Activated T-helper 1 cell treated with Interleukin-2 at 50 U/mL for 16 hours (primary cell): Measurements from ENCODE around the gene MDFIC2.
"Not testable (repeated sequence)": the region's sequence is repeated elsewhere in the genome, so short reads cannot be mapped to it uniquely, and the experiment has no call there.

Experiments
- DNase-seq: peaks from one replicate; pipeline ENCODE4 v3.0.0-alpha.2; 2020; ENCODE audit warnings: low read depth

The MDFIC2 gene

DNA sequence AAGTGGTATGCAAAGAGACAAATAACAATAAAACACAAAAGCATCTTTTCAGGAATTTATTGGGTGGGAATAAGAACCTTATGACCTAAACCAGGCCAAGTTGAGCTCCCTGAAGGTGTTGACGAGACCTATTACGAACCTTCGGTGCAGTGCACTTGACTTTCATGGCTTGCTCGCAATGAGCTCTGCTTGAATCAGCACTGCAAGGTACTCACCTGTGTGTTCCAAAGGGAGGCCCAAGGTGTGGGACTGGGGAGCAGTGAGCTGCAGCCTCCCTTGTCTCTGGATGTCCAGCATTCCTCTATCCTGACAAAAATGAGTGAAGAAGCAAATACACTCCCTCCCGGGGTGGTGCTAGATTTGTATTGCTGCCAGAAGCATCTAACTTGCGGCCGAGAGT, at the start of gene MDFIC2:
Gene MDFIC2, minus strand, starts transcription at position 303 of the 400 bp plus-strand sequence. CDS start 665 bp downstream, outside the sequence.
- DNase-seq = no peak

- DNase-seq = no peak
These were observed 48.7 kb upstream of the MDFIC2 start for GRCh38 chr3:70360979-70361760.

GRCh38 chr3:70359711-70360110, 47.3 kb upstream of the MDFIC2 start:
- no peak for DNase-seq

DNA sequence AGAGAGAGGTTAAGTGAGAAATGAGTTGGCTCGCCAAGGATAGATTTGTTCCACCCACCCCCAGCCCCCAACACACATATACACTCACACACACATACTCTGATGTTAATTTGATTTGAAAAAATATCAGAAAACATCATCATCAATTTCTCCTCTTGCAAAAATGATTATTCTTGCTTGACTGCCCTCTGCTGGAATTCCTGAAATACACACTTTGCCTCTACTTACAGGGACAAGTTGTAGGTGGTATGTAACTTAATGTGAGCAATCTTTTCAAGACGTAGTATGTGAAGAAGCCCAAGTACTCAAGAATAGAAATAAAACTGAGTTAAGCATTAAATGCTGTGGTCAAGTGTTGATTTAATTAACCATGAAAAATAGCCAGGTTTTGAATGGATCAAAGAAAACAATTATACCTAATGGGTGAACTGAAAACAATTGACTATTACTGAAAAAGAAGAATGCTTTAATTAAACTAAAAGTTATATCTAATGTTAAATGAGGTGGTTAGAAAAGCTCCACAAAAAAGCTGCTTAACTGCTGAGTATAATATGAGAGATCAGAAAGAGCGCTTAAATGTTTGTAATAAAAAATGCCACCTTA, 46.6 kb upstream of the MDFIC2 start:
- DNase-seq = no peak

- DNase-seq = no peak
These were observed 39.8 kb upstream of the MDFIC2 start for GRCh38 chr3:70352215-70352614.

- DNase-seq = no peak
These were observed 29.7 kb upstream of the MDFIC2 start for GRCh38 chr3:70342149-70342548.

DNA sequence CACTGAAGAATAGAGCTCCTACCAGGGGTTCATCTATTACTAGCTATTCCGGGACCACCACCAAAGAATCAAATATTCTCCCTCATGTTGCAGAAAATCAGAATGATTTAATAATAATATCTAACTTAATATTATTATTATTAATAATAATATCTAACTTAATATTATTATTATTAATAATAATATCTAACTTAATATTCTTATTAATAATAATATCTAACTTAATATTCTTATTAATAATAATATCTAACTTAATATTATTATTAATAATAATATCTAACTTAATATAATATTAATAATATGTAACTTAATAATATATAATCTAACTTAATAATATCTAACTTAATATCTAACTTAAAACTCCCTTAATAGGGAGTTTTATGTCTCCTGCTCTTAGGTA, 24.4 kb upstream of the MDFIC2 start:
- not testable (repeated sequence) for DNase-seq

DNA sequence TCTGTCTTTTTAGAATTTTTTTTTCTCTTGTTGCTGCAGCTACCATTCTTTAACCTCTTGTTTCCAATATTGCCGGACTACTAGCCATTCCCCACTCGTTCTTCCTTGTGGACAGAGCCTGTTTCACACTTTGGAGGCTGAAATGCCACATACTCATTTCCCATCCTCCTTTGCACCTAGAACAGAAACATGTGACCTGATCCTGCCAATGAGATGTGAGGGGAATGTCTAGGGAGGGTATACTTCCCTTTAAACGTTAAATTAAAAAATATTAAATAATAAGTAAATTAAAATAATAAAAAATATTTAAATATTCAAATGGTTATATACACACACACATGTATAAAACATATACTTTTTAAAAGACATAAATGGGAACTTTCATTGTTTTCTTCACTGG, 20.6 kb upstream of the MDFIC2 start:
- no peak for DNase-seq

DNA sequence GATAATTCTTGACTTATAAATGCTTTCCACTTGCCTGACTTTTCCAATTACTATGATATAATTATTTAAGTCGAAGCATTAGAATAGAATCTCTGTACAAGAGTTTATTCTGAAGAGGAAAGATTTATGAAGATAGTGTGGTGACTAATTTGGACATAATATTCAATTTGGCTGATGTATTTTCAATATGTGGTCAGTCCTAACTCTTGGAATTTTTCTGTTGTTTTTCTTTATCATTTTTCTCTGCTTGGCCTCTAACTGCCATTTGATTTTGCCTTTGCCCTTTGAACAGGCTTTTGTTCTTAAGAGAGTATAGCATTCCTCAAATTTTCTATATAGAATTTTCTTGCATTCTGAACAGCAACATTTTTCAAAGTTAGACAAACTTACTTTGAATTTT, 2.6 kb upstream of the MDFIC2 start:
- no peak for DNase-seq

DNA sequence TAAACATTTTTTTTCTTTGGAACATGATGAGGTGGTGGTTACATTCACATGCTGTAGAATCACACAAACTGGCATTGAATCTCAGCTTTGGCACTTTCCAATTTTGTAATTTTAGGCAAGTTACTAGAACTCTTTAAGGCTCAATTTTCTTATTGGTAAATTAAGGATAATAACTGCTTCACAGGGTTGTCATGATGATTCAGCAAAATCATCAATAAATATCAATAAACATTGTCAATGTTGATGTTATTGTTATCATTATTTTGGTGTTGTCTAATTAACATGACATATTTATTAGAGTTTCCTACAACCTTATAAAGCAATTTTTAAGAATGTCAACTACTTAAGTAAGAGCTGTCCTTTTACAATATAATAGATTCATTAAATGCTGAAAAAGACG, 1.6 kb downstream of the MDFIC2 start:
- no peak for DNase-seq

GRCh38 chr3:70309591-70309990, 2.8 kb downstream of the MDFIC2 start:
- DNase-seq = no peak

DNA sequence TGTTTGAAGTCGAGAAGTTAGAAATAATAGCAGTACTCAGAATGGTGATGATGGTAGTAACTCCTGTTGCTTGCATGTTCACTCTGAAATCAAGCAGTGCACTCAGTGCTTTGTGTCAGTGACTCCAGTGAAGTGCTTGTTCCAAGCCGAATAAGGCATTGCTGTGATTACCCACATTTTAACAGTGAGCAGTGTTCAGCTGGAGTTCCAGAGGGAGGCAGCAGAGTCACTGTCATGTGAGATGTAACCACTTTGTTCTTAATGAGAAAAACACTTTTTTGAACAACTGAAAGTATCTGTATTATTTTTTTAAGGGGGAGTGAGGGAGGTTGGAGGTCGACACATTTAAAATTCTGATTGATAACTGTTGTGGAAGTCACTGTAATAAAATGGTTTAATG, 3.7 kb downstream of the MDFIC2 start:
- no peak for DNase-seq

DNA sequence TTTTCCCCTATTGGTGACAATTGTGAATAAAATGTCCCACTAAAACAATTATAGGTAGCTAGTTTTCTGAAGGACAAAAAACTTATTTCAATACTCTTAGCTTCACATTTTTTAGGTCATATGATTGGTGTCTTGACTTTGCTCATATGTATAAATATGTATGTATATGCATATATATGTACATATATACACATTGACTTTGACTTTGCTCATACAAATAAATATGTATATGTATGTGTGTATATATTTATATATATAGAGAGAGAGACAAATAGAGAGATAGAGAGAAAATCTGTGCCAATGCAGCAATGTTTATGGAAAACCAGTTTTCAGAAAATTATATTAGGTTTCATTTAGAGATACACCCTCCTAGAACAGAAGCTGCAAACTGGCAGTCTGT, 5.7 kb downstream of the MDFIC2 start:
- no peak for DNase-seq

- DNase-seq = no peak
These were observed 14.1 kb downstream of the MDFIC2 start for GRCh38 chr3:70298385-70298784.

- no peak for DNase-seq
These were observed 21.3 kb downstream of the MDFIC2 start for GRCh38 chr3:70291097-70291482.

DNA sequence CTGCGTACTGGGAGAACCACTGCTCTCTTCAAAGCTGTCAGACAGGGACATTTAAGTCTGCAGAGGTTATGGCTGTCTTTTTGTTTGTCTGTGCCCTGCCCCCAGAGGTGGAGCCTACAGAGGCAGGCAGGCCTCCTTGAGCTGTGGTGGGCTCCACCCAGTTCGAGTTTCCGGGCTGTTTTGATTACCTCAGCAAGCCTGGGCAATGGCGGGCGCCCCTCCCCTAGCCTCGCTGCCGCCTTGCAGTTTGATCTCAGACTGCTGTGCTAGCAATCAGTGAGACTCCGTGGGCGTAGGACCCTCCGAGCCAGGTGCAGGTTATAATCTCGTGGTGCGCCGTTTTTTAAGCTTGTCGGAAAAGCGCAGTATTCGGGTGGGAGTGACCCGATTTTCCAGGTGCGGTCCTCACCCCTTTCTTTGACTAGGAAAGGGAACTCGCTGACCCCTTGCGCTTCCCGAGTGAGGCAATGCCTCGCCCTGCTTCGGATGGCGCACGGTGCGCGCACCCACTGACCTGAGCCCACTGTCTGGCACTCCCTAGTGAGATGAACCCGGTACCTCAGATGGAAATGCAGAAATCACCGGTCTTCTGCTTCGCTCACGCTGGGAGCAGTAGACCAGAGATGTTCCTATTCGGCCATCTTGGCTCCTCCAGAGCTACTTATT, 21.9 kb downstream of the MDFIC2 start:
- not testable (repeated sequence) for DNase-seq

- no peak for DNase-seq
These were observed 30.8 kb downstream of the MDFIC2 start for GRCh38 chr3:70281663-70282062.

- no peak for DNase-seq
These were observed 35.1 kb downstream of the MDFIC2 start for GRCh38 chr3:70277304-70277703.

DNA sequence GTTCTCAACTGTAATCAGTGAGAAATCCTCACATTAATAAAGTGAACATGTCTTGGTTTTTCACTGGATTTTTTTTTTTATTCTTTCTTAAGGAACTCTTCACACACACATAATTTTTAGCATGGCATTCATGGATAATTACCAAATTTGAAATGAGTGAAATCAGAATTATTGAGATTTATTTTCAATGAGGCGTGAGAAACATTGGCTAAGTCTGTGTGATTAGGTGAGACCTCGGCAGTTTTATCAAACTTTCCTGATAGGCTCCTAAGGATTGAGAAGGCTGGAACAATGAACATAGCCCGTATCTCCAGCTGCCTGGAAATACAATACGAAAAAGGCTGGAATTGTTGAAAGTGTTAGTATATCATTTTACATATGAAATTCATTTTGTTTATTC, 35.5 kb downstream of the MDFIC2 start:
- no peak for DNase-seq

- no peak for DNase-seq
These were observed 38.9 kb downstream of the MDFIC2 start for GRCh38 chr3:70273492-70273891.

- no peak for DNase-seq
These were observed 39.6 kb downstream of the MDFIC2 start for GRCh38 chr3:70272798-70273197.

DNA sequence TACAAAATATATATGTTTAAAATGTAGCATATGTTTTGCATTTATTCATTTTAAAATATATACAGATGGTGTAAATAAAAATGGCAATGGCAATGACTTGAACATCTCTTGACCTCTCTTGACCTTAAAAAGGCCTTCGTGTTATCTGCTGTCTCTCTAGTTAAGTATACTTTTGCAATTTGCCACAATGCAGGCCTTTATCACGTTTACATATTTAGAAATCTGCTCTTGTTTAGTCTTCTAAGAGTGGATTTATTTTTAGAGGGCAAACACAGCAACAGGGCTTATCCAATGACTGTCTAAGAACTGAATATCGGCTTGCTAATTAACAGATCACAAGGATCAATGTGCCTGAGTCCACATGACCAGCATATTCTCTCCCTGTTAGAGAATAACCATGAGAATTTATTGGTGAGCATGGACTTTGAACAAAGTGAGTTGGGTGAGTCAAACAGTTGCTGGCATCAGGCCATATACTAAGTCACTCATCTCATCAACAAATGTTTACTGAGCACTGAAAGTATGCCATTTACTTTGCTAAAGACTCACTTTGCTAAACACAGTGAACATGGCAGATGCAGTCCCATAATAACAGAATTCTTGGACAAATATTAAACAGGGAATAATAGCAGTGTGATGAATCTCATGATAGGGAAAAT, 48.2 kb downstream of the MDFIC2 start:
- no peak for DNase-seq

GRCh38 chr3:70261283-70261682, 51.2 kb downstream of the MDFIC2 start:
- no peak for DNase-seq
